Raji (cell line): Measurements from ENCODE around the gene WDR82.

ENCODE experiments used
- POLR2A ChIP-seq: IDR thresholded peaks from 2 replicates; pipeline ENCODE4 v1.6.1; 2011; ENCODE audit warnings: low read depth, low read length, control low read depth; ENCODE audit not compliant: insufficient read depth

WDR82 gene

GRCh38 chr3:52297242-52298148 lies 19.0 kb upstream of the WDR82 start:
- no peak for TF ChIP-seq POLR2A

- no peak for TF ChIP-seq POLR2A
Observed at GRCh38 chr3:52295671-52296208, 17.3 kb upstream of the WDR82 start.

GRCh38 chr3:52294320-52295150 lies 16.1 kb upstream of the WDR82 start:
- no peak for TF ChIP-seq POLR2A

DNA sequence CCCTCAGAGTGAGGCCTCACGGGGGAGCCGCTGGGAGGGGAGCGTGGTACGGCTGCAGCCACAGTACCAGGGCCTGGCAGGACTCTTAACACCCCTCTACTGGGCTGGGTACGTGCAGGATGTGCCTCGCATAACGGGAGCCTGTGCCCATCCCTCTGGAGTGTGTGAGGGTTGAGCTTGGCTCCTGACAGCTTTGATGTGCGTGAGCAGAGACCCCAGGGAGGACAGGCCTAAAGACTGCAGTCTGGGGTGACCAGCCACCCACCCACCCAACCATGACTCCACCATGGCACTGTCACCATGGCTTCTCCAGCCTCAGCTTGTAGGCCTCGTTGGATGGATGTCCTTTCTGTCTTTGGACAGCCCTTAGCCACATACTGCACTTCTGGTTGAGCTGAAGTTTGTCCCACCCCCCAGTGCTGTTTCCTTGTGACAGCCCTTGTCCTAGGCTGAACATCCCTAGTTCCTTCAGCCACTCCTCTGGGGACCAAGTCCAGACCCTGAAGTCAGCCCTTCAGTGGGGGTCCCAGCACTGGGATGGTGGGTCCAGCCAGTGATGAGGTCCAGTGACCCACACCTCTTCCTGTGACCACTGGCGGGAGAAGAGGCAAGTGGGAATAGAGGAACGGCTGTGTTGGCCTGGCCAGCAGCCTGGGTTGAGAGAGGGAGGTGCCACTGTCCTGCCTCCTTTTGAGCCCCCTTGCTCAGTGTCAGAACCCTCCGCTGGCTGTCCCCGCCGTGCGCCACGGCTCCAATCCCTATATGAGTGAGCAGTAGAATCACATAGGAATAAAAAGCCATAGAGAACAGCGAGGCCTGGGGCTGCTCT lies 15.3 kb upstream of the WDR82 start:
- no peak for TF ChIP-seq POLR2A

DNA sequence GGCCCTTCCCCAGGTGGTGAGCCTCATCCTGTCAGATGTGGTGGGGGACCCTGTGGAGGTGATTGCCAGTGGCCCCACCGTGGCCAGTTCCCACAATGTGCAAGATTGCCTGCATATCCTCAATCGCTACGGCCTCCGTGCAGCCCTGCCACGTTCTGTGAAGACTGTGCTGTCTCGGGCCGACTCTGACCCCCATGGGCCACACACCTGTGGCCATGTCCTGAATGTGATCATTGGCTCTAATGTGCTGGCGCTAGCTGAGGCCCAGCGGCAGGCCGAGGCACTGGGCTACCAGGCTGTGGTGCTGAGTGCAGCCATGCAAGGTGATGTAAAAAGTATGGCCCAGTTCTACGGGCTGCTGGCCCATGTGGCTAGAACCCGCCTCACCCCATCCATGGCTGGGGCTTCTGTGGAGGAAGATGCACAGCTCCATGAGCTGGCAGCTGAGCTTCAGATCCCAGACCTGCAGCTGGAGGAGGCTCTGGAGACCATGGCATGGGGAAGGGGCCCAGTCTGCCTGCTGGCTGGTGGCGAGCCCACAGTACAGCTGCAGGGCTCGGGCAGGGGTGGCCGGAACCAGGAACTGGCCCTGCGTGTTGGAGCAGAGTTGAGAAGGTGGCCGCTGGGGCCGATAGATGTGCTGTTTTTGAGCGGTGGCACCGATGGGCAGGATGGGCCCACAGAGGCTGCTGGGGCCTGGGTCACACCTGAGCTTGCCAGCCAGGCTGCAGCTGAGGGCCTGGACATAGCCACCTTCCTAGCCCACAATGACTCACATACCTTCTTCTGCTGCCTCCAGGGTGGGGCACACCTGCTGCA lies 14.0 kb upstream of the WDR82 start:
- no peak for TF ChIP-seq POLR2A

GRCh38 chr3:52291508-52292181 lies 13.2 kb upstream of the WDR82 start:
- TF ChIP-seq POLR2A: no peak

DNA sequence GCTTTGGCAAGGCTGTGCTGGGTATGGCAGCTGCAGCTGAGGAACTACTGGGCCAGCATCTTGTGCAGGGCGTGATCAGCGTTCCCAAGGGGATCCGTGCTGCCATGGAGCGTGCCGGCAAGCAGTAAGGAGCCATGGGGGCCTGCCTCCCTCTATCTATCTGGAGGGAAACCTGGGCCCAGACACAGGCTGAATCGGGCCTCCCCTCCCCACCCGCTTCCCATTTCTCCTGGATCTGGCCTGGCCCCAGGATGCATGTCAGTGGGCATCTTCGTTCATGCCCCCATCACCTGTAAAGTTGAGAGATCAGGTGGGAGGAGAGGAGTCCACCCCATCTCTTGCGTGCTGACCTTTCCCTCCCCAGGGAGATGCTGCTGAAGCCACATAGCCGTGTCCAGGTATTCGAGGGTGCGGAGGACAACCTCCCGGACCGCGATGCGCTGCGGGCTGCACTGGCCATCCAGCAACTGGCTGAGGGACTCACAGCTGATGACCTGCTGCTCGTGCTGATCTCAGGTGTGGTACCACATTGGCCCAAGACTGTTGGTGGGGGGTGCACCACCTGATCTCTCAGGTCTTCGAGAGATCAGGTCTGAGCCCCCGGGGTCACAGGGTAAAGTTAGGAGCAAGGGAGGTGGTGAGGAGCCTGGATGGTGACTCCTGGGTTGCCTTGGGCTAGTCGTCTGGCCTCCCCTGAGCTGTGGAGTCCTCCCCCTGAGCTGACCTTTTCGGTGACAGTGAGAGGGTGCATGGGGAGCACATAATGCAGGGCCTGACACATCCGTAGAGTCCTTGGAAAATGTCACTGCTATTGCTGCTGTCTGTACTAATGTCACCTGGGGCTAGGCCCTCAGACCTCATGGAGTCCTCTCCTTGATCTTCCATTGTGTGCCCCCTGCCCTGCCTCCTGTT lies 12.4 kb upstream of the WDR82 start:
- TF ChIP-seq POLR2A: no peak

- no peak for TF ChIP-seq POLR2A
Observed at GRCh38 chr3:52289747-52290595, 11.5 kb upstream of the WDR82 start.

- TF ChIP-seq POLR2A: no peak
Observed at GRCh38 chr3:52289338-52289746, 10.9 kb upstream of the WDR82 start.

DNA sequence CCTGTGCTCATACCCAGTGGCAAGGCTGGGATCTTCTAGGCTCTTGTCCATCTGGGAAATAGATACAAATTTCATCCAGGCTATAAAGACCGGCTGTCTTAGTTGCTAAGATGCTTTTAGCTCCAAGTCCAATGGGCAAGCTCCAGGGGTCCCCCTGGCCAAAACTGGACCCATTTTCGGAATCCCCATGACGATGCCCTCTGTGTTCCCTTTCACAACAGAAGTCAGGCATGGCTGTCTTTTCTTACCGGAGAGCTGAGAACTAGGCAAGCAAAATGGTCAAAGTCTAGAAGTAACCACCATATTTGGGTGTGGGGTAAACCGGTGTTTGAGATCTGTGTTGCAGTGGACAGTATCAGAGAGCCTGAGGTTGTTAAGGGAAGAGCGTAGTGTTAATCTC lies 10.2 kb upstream of the WDR82 start:
- TF ChIP-seq POLR2A: no peak

DNA sequence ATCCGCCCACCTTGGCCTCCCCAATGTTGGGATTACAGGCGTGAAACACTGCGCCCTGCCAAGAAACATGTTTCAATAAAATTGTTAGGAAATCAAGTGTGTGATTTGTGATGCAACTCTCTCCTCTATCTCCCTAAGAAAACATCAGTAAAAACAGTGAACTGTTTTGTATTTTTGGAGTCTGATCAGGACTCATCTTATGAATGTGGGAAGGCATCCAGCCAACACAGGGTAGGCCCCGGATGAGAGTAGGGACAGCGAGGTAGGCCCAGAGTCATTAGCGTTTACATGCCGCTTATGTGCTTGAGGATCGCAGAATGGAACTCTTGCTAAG lies 8.3 kb upstream of the WDR82 start:
- TF ChIP-seq POLR2A: no peak

DNA sequence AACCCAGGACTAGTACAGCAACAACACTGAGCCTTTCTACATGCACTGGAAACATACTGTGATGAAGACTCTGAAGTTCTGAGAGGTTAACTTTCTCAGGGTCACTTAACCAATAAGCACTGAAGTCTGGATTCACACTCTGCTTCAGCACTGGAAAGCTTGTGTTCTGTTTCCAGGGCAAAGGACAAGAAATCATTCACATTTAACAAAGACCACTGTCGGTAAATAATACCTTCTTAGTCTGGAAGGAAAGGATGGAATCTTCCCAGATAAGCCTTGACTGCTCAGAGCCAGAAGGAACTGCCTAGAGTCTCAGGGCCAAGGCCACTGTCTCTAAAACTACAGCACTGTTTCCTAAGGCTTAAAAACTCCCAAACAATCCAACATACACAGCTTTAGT lies 4.9 kb upstream of the WDR82 start:
- no peak for TF ChIP-seq POLR2A
